Measurements from ENCODE around the gene PRKAG1. TPM values are rescaled to one million over a fixed set of nuclear protein-coding genes. Genes with fewer than 3 reads are reported as not detected.
A peak's percentile ranks its signal among the peaks of the same experiment; 100 is the strongest.

The PRKAG1 gene
- total RNA-seq, 1 experiment from 2014 or later: 50.7 TPM

GRCh38 chr12:49030714-49031572, 12.4 kb upstream of the PRKAG1 start:
- Histone ChIP-seq H3K9me3 (ENCODE audit: low read depth, low read length, poor library complexity, severe bottlenecking) (no peaks in the 10 kb centered on the region), H3K27ac (ENCODE audit: low read depth, low read length, poor library complexity, severe bottlenecking) (peak overlapping the region; percentile 23), H3K4me1 (ENCODE audit: insufficient read depth, low read length, poor library complexity, severe bottlenecking) (no peaks in the 10 kb centered on the region), H3K36me3 (ENCODE audit: insufficient read depth, low read length, poor library complexity, severe bottlenecking) (peaks cover 98% of the 10 kb centered on the region), H3K4me3 (ENCODE audit: low read depth, low read length, poor library complexity, severe bottlenecking) (no peak overlapping the region), H3K27me3 (replicated peaks; ENCODE audit: insufficient read depth, low read depth, low read length, poor library complexity) (no peaks in the 10 kb centered on the region)
- DNase-seq (ENCODE audit: low spot score): no peak
- TF ChIP-seq EZH2 (IDR thresholded peaks at IDR 0.05; ENCODE audit: borderline replicate concordance, low read depth, low read length, poor library complexity, severe bottlenecking): no peak
- no peak for TF ChIP-seq CTCF (conservative IDR thresholded peaks at IDR 0.05; ENCODE audit: low read depth, low read length)
- intact Hi-C loops (cut with micrococcal nuclease; ENCODE audit: unreplicated experiment): no loop called here
- TSS peak; percentile 8 for BruUV-seq (replicated peaks)
- ChIA-PET POLR2A (ENCODE audit: low non-redundant PET) (no interaction called here), CTCF (no interaction called here)

- Histone ChIP-seq H3K27ac (ENCODE audit: low read depth, low read length, poor library complexity, severe bottlenecking) (no peak overlapping the region), H3K27me3 (replicated peaks; ENCODE audit: insufficient read depth, low read depth, low read length, poor library complexity) (no peaks in the 10 kb centered on the region), H3K4me3 (ENCODE audit: low read depth, low read length, poor library complexity, severe bottlenecking) (no peak overlapping the region), H3K4me1 (ENCODE audit: insufficient read depth, low read length, poor library complexity, severe bottlenecking) (no peaks in the 10 kb centered on the region), H3K9me3 (ENCODE audit: low read depth, low read length, poor library complexity, severe bottlenecking) (no peaks in the 10 kb centered on the region), H3K36me3 (ENCODE audit: insufficient read depth, low read length, poor library complexity, severe bottlenecking) (peaks cover 100% of the 10 kb centered on the region)
- no TSS peak for BruUV-seq (replicated peaks)
- CTCF ChIA-PET: interaction anchor here (0.7 kb wide), 1 partner anchor 63 kb away, joined by 3 read pairs; no protein-coding TSS in a partner anchor
- no peak for TF ChIP-seq EZH2 (IDR thresholded peaks at IDR 0.05; ENCODE audit: borderline replicate concordance, low read depth, low read length, poor library complexity, severe bottlenecking)
- TF ChIP-seq CTCF (conservative IDR thresholded peaks at IDR 0.05; ENCODE audit: low read depth, low read length): no peak
- intact Hi-C loops (cut with micrococcal nuclease; ENCODE audit: unreplicated experiment): no loop called here
- POLR2A ChIA-PET (ENCODE audit: low non-redundant PET): no interaction called here
- DNase-seq (ENCODE audit: low spot score): no peak
Observed at GRCh38 chr12:49030119-49030518, 11.5 kb upstream of the PRKAG1 start.

- POLR2A ChIA-PET (ENCODE audit: low non-redundant PET): no interaction called here
- CTCF ChIA-PET: interaction anchor here (0.6 kb wide), 1 partner anchor 37 kb away, joined by 5 read pairs; no protein-coding TSS in a partner anchor
- H3K27ac ChIP-seq (ENCODE audit: low read depth, low read length, poor library complexity, severe bottlenecking): no peak overlapping the region
- no peak overlapping the region for H3K4me3 ChIP-seq (ENCODE audit: low read depth, low read length, poor library complexity, severe bottlenecking)
- H3K4me1 ChIP-seq (ENCODE audit: insufficient read depth, low read length, poor library complexity, severe bottlenecking): no peaks in the 10 kb centered on the region
- peaks cover 100% of the 10 kb centered on the region for H3K36me3 ChIP-seq (ENCODE audit: insufficient read depth, low read length, poor library complexity, severe bottlenecking)
- H3K9me3 ChIP-seq (ENCODE audit: low read depth, low read length, poor library complexity, severe bottlenecking): no peaks in the 10 kb centered on the region
- no peak for DNase-seq (ENCODE audit: low spot score)
- TF ChIP-seq EZH2 (IDR thresholded peaks at IDR 0.05; ENCODE audit: borderline replicate concordance, low read depth, low read length, poor library complexity, severe bottlenecking): no peak
- TF ChIP-seq CTCF (conservative IDR thresholded peaks at IDR 0.05; ENCODE audit: low read depth, low read length): no peak
- BruUV-seq (replicated peaks): no TSS peak
- intact Hi-C loops (cut with micrococcal nuclease; ENCODE audit: unreplicated experiment): no loop called here
- no peaks in the 10 kb centered on the region for H3K27me3 ChIP-seq (replicated peaks; ENCODE audit: insufficient read depth, low read depth, low read length, poor library complexity)
Observed at GRCh38 chr12:49028666-49029275, 10.2 kb upstream of the PRKAG1 start.

Data from A673 (cell line).